ENCODE measurements around the gene UTF1. TPM values are rescaled to one million over a fixed set of nuclear protein-coding genes. Genes with fewer than 3 reads are reported as not detected.

UTF1 gene
- total RNA-seq, 1 donor from 2014 or later = not detected

DNA sequence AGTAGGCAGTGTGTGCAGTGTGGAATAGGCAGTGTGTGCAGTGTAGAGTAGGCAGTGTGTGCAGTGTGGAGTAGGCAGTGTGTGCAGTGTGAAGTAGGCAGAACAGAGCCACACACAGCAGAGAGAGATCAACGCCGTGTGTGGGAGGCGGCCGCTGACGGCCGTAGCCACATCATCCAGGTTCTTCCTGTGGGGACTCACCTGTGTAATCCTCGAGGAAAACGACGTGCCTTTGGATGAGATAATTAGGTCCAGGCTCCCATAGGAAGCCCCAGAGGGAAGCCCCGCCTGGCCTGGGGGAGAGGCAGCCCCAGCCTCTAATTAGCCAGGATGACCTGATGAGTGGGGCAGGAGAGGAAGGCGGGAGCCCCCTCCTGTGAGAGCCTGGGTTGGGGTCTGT is 44.6 kb upstream of the UTF1 start:
- Mint-ChIP-seq H3K36me3 (peaks cover 5% of the 10 kb centered on the region), H3K4me3 (no peak overlapping the region), H3K4me1 (peaks cover 6% of the 10 kb centered on the region), H3K27me3 (ENCODE audit: insufficient read depth, low read depth) (peaks cover 5% of the 10 kb centered on the region), H3K9me3 (no peaks in the 10 kb centered on the region), H3K27ac (no peak overlapping the region)
- Histone ChIP-seq H3K9me3 (ENCODE audit: low read depth) (no peaks in the 10 kb centered on the region), H2AFZ (replicated peaks) (no peak overlapping the region), H3K27ac (no peak overlapping the region), H3K4me2 (no peak overlapping the region), H3K4me1 (peaks cover 7% of the 10 kb centered on the region), H4K20me1 (ENCODE audit: low read depth) (no peaks in the 10 kb centered on the region), H3F3A (ENCODE audit: low read depth) (no peaks in the 10 kb centered on the region), H3K79me2 (ENCODE audit: low read depth) (no peaks in the 10 kb centered on the region), H3K27me3 (no peaks in the 10 kb centered on the region), H3K4me3 (no peak overlapping the region), H3K36me3 (no peaks in the 10 kb centered on the region), H3K9ac (no peak overlapping the region)
- DNase-seq (ENCODE audit: low spot score) = no peak
- TF ChIP-seq EZH2phosphoT487 (IDR thresholded peaks at IDR 0.05) (no peak), EZH2 (IDR thresholded peaks at IDR 0.05) (no peak)
- TF ChIP-seq, protein P1, sequence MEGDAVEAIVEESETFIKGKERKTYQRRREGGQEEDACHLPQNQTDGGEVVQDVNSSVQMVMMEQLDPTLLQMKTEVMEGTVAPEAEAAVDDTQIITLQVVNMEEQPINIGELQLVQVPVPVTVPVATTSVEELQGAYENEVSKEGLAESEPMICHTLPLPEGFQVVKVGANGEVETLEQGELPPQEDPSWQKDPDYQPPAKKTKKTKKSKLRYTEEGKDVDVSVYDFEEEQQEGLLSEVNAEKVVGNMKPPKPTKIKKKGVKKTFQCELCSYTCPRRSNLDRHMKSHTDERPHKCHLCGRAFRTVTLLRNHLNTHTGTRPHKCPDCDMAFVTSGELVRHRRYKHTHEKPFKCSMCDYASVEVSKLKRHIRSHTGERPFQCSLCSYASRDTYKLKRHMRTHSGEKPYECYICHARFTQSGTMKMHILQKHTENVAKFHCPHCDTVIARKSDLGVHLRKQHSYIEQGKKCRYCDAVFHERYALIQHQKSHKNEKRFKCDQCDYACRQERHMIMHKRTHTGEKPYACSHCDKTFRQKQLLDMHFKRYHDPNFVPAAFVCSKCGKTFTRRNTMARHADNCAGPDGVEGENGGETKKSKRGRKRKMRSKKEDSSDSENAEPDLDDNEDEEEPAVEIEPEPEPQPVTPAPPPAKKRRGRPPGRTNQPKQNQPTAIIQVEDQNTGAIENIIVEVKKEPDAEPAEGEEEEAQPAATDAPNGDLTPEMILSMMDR (IDR thresholded peaks at IDR 0.05) = no peak

DNA sequence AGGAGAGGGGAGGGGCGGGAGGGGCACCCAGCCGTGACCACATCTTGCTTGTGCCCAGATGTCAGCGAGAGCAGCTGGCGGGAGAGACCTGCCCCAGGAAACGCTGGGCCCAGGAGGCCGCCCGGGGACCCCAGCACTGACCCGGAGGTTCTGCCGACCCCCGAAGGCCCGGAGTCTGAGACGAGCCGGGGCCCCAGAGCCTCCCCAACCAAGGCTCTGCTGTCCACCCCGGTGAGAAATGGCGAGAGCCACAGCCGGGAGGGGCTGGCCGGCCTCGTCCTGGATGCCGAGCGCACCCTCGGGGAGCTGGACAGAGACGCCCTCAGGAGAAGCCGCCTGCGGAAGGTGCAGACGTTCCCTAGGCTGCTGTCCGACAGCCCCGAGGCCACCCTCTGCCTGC is 44.1 kb upstream of the UTF1 start:
- Histone ChIP-seq H3K4me1 (peaks cover 7% of the 10 kb centered on the region), H3K4me2 (no peak overlapping the region), H3F3A (ENCODE audit: low read depth) (no peaks in the 10 kb centered on the region), H3K9ac (no peak overlapping the region), H4K20me1 (ENCODE audit: low read depth) (no peaks in the 10 kb centered on the region), H3K4me3 (no peak overlapping the region), H3K36me3 (no peaks in the 10 kb centered on the region), H3K79me2 (ENCODE audit: low read depth) (no peaks in the 10 kb centered on the region), H3K9me3 (ENCODE audit: low read depth) (no peaks in the 10 kb centered on the region), H3K27me3 (no peaks in the 10 kb centered on the region), H2AFZ (replicated peaks) (no peak overlapping the region), H3K27ac (no peak overlapping the region)
- no peak overlapping the region for H3K4me3 Mint-ChIP-seq
- DNase-seq (ENCODE audit: low spot score) = no peak
- TF ChIP-seq EZH2phosphoT487 (IDR thresholded peaks at IDR 0.05) = no peak
- TF ChIP-seq, protein P1 (IDR thresholded peaks at IDR 0.05) = no peak
- TF ChIP-seq EZH2 (IDR thresholded peaks at IDR 0.05) = no peak
- H3K9me3 Mint-ChIP-seq = no peaks in the 10 kb centered on the region
- peaks cover 2% of the 10 kb centered on the region for H3K27me3 Mint-ChIP-seq (ENCODE audit: insufficient read depth, low read depth)
- peaks cover 6% of the 10 kb centered on the region for H3K4me1 Mint-ChIP-seq
- no peak overlapping the region for H3K27ac Mint-ChIP-seq
- peaks cover 5% of the 10 kb centered on the region for H3K36me3 Mint-ChIP-seq

DNA sequence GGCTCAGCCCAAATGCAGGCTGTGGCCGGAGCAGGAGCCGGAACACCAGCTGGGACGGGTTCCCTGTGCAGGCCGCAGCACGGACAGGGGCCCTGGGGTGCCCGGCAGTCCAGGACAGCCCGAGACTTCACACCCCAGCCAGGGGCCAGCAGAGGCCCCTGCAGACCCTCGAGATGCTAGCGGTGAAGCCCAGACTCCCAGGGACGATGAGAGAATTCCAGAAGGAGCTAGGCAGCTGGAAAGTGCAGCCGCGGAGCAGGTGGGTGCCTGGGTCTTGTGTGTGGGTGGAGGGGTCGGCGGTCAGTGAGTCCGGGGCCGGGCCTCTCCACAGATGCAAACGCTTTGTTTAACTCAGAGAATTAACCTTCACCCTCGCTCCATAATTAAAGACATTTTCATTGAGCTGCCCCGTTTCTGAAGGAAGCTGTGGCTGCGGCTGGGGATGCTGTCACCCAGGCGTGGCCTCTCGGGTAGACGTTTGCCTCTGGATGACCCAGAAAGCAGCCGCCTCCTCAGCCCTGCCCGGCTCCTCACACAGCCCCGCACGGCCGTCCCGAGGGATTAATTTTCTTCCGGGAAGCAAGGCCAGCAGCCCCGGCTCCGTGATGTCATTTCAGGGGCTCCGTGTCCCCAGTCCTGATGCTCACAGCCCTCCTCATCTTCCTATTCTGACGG is 43.5 kb upstream of the UTF1 start:
- H3K27ac Mint-ChIP-seq = no peak overlapping the region
- no peak overlapping the region for H3K4me3 Mint-ChIP-seq

More for the DNA sequence above, 43.5 kb upstream of the UTF1 start:
- DNase-seq (ENCODE audit: low spot score) = no peak
- Histone ChIP-seq H4K20me1 (ENCODE audit: low read depth) (no peaks in the 10 kb centered on the region), H3K4me1 (peaks cover 7% of the 10 kb centered on the region), H3K9me3 (ENCODE audit: low read depth) (no peaks in the 10 kb centered on the region), H3F3A (ENCODE audit: low read depth) (no peaks in the 10 kb centered on the region), H3K36me3 (no peaks in the 10 kb centered on the region), H2AFZ (replicated peaks) (no peak overlapping the region), H3K27me3 (no peaks in the 10 kb centered on the region), H3K79me2 (ENCODE audit: low read depth) (no peaks in the 10 kb centered on the region), H3K4me3 (no peak overlapping the region), H3K9ac (no peak overlapping the region), H3K27ac (no peak overlapping the region), H3K4me2 (no peak overlapping the region)
- no peaks in the 10 kb centered on the region for H3K9me3 Mint-ChIP-seq
- peaks cover 6% of the 10 kb centered on the region for H3K4me1 Mint-ChIP-seq
- TF ChIP-seq EZH2 (IDR thresholded peaks at IDR 0.05) (no peak), EZH2phosphoT487 (IDR thresholded peaks at IDR 0.05) (no peak)
- TF ChIP-seq, protein P1 (IDR thresholded peaks at IDR 0.05) = no peak
- peaks cover 5% of the 10 kb centered on the region for H3K36me3 Mint-ChIP-seq
- H3K27me3 Mint-ChIP-seq (ENCODE audit: insufficient read depth, low read depth) = peaks cover 2% of the 10 kb centered on the region
